Measurements from ENCODE around the gene ASXL2. TPM values are rescaled to one million over a fixed set of nuclear protein-coding genes. Genes with fewer than 3 reads are reported as not detected.
A peak's percentile ranks its signal among the peaks of the same experiment; 100 is the strongest.

ASXL2 gene
- total and polyA plus RNA-seq, 2 of the 13 experiments (the other 11 are each of a cell fraction or from before 2014, with no cell fraction given), result 12.1 to 19.2 TPM

GRCh38 chr2:25879133-25879730 is 945 bp upstream of the ASXL2 start (continued):
- TF ChIP-seq POLR2AphosphoS5 (IDR thresholded peaks at IDR 0.05; ENCODE audit: low read depth, low read length), result no peak
- TF ChIP-seq ZNF331 (CRISPR knock-in tag; IDR thresholded peaks at IDR 0.05), result peak; percentile 47
- TF ChIP-seq SRF (IDR thresholded peaks at IDR 0.05; ENCODE audit: low read depth, low read length), result no peak
- no peak for TF ChIP-seq ZBTB4 (CRISPR knock-in tag; IDR thresholded peaks at IDR 0.05; ENCODE audit: borderline replicate concordance)
- peak; percentile 83 for TF ChIP-seq GATAD2A (CRISPR knock-in tag; IDR thresholded peaks at IDR 0.05)
- peak; percentile 72; the same call in 1 of the 2 replicates for TF ChIP-seq RCOR2 (CRISPR knock-in tag; IDR thresholded peaks at IDR 0.05)
- TF ChIP-seq, protein P1, sequence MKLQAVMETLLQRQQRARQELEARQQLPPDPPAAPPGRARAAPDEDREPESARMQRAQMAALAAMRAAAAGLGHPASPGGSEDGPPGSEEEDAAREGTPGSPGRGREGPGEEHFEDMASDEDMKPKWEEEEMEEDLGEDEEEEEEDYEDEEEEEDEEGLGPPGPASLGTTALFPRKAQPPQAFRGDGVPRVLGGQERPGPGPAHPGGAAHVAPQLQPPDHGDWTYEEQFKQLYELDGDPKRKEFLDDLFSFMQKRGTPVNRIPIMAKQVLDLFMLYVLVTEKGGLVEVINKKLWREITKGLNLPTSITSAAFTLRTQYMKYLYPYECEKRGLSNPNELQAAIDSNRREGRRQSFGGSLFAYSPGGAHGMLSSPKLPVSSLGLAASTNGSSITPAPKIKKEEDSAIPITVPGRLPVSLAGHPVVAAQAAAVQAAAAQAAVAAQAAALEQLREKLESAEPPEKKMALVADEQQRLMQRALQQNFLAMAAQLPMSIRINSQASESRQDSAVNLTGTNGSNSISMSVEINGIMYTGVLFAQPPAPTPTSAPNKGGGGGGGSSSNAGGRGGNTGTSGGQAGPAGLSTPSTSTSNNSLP (IDR thresholded peaks at IDR 0.05; ENCODE audit: low read depth, low read length), result peak; percentile 71; the same call in 1 of the 2 replicates
- no peak for TF ChIP-seq RAD21 (CRISPR knock-in tag; IDR thresholded peaks at IDR 0.05)
- no peak for TF ChIP-seq ZNF557 (CRISPR knock-in tag; IDR thresholded peaks at IDR 0.05)
- TF ChIP-seq SRSF9 (IDR thresholded peaks at IDR 0.05; ENCODE audit: borderline replicate concordance, insufficient read depth, low read depth, low read length, poor library complexity, severe bottlenecking), result no peak
- TF ChIP-seq EHMT2 (IDR thresholded peaks at IDR 0.05; ENCODE audit: borderline replicate concordance, low read depth, low read length), result no peak
- no peak for TF ChIP-seq PHB2 (IDR thresholded peaks at IDR 0.05; ENCODE audit: partially characterized antibody)
- TF ChIP-seq, protein P2, sequence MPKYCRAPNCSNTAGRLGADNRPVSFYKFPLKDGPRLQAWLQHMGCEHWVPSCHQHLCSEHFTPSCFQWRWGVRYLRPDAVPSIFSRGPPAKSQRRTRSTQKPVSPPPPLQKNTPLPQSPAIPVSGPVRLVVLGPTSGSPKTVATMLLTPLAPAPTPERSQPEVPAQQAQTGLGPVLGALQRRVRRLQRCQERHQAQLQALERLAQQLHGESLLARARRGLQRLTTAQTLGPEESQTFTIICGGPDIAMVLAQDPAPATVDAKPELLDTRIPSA (CRISPR knock-in tag; IDR thresholded peaks at IDR 0.05; ENCODE audit: borderline replicate concordance), result no peak
- TF ChIP-seq HDAC2 (CRISPR knock-in tag; IDR thresholded peaks at IDR 0.05), result peak; percentile 85
- no peak for TF ChIP-seq SOX6 (IDR thresholded peaks at IDR 0.05)
- peak; percentile 85 for TF ChIP-seq SOX6 (CRISPR knock-in tag; IDR thresholded peaks at IDR 0.05)
- TF ChIP-seq SIX4 (CRISPR knock-in tag; IDR thresholded peaks at IDR 0.05), result peak; percentile 78
- TF ChIP-seq SNAI1 (CRISPR knock-in tag; IDR thresholded peaks at IDR 0.05; ENCODE audit: borderline replicate concordance), result 0 out of 2 replicates have a peak, but pooled peaks have one; percentile 36
- TF ChIP-seq NR2F1 (CRISPR knock-in tag; IDR thresholded peaks at IDR 0.05), result 0 out of 4 replicates have a peak, but pooled peaks of 1 of the 2 experiments have one; percentile 6
- 0 out of 2 replicates have a peak, but pooled peaks have one; percentile 25 for TF ChIP-seq ZNF205 (CRISPR knock-in tag; IDR thresholded peaks at IDR 0.05)
- TF ChIP-seq, protein P3, sequence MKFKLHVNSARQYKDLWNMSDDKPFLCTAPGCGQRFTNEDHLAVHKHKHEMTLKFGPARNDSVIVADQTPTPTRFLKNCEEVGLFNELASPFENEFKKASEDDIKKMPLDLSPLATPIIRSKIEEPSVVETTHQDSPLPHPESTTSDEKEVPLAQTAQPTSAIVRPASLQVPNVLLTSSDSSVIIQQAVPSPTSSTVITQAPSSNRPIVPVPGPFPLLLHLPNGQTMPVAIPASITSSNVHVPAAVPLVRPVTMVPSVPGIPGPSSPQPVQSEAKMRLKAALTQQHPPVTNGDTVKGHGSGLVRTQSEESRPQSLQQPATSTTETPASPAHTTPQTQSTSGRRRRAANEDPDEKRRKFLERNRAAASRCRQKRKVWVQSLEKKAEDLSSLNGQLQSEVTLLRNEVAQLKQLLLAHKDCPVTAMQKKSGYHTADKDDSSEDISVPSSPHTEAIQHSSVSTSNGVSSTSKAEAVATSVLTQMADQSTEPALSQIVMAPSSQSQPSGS (CRISPR knock-in tag; IDR thresholded peaks at IDR 0.05), result peak; percentile 63; the same call in 1 of the 2 replicates
- TF ChIP-seq, protein P4, sequence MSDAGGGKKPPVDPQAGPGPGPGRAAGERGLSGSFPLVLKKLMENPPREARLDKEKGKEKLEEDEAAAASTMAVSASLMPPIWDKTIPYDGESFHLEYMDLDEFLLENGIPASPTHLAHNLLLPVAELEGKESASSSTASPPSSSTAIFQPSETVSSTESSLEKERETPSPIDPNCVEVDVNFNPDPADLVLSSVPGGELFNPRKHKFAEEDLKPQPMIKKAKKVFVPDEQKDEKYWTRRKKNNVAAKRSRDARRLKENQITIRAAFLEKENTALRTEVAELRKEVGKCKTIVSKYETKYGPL (CRISPR knock-in tag; IDR thresholded peaks at IDR 0.05), result no peak
